ENCODE measurements around the gene RAMP3.
"Not testable (repeated sequence)": the region's sequence is repeated elsewhere in the genome, so short reads cannot be mapped to it uniquely, and the experiment has no call there.

RAMP3 gene

DNA sequence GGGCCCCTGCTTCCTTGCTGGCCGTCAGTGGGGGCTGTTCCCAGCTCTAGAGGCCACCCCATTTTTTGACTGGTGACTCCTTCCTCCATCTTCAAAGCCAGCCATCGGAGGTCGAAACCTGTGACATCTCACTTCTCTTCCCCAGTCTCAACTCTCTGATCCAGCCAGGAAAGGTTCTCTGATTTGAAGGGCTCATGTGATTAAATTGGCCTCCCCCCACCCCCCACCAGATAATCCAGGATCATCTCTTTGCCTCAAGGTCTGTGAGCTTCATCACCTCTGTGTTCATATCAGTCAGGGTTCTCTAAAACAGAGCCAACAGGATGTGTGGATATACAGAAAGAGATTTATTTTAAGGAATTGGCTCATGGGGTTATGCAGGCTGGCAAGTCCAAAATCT is 5.6 kb upstream of the RAMP3 start:
- TF ChIP-seq JUND (IDR thresholded peaks at IDR 0.05; ENCODE audit: low read depth), result no peak
- no peak for DNase-seq (ENCODE audit: low read depth in 1 of 2, low spot score in 1 of 2)
- in situ Hi-C loops (cut with HindIII; ENCODE audit: low pct_unique_long_range_greater_than_20kb, low sequenced_read_pairs), result no loop called here

DNA sequence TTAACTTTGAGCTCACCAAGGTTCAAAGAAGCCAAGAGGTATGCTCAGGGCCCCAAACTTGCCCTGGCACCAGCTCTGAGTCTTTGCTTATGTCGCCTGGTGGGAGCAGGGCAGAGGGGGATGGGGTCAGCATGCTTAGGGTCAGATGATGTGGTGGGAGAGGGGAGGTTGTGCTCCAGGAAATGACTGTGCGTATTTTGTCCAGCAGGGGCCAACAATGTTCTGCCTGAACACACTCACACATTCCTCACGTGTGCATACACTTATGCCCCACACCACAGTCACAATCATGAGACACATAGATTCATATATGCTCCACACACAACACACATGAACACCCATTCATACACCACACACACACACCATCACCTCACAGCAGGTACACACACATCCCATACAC is 4.4 kb upstream of the RAMP3 start:
- in situ Hi-C loops (cut with HindIII; ENCODE audit: low pct_unique_long_range_greater_than_20kb, low sequenced_read_pairs), result no loop called here
- no peak for TF ChIP-seq JUND (IDR thresholded peaks at IDR 0.05; ENCODE audit: low read depth)
- DNase-seq (ENCODE audit: low read depth in 1 of 2, low spot score in 1 of 2), result no peak

DNA sequence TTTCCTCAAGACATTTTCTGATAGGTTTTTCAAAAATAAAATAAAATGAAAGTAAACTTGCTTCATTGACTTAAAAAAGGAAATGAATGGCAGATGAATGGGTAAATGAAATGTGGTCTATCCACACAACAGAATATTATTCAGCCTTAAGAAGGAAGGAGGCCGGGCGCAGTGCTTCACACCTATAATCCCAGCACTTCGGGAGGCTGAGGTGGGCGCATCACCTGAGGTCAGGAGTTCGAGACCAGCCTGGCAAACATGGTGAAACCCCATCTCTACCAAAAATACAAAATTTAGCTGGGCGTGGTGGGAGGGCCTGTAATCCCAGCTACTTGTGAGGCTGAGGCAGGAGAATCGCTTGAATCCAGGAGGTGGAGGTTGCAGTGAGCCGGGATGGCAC is 3.7 kb upstream of the RAMP3 start:
- in situ Hi-C loops (cut with HindIII; ENCODE audit: low pct_unique_long_range_greater_than_20kb, low sequenced_read_pairs); DNase-seq (ENCODE audit: low read depth in 1 of 2, low spot score in 1 of 2): not testable (repeated sequence)

DNA sequence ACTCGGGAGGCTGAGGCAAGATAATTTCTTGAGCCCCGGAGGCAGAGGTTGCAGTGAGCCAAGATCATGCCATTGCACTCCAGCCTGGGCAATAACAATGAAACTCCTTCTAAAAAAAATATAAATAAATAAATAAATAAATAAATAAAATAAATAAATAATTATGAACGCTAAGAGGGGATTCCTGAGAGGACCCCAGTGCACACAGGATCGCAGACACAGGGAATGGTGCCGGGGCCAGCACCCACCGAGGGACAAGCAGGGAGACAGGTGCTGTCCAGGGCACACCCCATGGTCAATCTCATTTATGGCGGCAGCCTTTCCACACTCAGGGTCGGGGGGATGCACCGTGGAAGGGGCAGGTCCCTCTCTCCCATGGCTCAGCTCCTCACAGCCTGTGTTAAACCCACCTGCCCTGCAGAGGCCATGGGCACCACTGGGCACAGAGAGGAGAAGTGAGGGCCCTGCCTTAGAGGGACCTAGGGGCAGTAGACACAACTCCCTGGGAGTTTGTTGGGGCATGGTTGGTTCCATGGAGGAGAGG is 2.2 kb upstream of the RAMP3 start:
- no peak for TF ChIP-seq JUND (IDR thresholded peaks at IDR 0.05; ENCODE audit: low read depth)
- in situ Hi-C loops (cut with HindIII; ENCODE audit: low pct_unique_long_range_greater_than_20kb, low sequenced_read_pairs), result no loop called here
- no peak for DNase-seq (ENCODE audit: low read depth in 1 of 2, low spot score in 1 of 2)

DNA sequence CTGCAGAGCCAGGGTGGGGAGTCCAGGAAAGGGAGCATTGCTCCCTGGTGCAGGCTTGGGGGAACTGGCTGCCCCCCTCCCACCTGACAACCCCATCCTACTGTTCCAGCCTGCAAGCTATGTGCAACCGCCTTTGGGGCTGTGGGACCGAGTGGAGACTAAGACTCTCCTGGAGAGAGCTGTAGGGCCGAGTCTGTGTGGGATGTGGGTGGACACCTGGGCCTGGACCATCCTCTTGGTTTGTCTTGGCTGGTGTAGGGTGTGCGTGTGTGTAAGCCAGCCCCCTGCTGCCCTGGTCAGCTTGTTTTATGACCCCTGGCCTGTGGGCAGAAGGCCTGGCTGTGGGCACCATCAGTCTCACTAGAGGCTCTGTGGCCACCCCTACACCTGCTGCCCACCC is 1.6 kb upstream of the RAMP3 start:
- in situ Hi-C loops (cut with HindIII; ENCODE audit: low pct_unique_long_range_greater_than_20kb, low sequenced_read_pairs), result no loop called here
- no peak for TF ChIP-seq JUND (IDR thresholded peaks at IDR 0.05; ENCODE audit: low read depth)
- DNase-seq (ENCODE audit: low read depth in 1 of 2, low spot score in 1 of 2), result no peak

DNA sequence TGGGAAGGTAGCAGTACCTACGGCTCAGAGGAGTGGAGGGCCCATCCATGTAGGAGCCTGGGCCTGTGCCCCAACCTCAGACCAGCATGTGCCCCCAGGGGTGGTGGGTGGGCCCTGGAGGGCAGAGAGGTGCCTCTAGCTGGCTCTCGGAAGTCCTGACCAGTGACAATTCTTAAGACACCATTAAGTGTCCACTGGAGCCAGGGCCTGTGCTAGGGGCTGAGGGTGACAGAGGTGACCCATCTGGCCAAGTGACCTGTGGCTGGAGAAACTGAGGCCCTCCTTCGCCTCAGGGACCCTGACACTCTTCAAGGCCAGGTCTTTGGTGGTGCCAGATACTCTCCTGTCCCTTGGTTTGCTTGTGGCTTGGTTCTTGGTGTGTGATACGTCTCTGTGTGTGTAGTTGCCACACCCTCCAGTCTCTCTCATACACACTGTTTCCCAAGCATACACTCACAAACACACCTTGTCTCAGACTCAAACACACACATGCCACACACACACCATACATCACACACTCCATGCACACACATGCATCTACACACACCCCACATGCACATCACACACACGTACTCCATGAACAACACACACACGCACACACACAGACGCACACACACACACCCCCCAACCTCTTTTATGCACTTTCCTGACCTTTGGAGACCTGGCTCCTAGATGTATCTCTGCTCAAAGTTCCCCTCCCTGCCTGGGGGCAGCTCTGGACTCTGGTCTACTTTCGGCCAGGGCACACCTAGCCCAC is 897 bp upstream of the RAMP3 start:
- DNase-seq (ENCODE audit: low read depth in 1 of 2, low spot score in 1 of 2), result no peak
- no peak for TF ChIP-seq JUND (IDR thresholded peaks at IDR 0.05; ENCODE audit: low read depth)
- in situ Hi-C loops (cut with HindIII; ENCODE audit: low pct_unique_long_range_greater_than_20kb, low sequenced_read_pairs), result no loop called here

DNA sequence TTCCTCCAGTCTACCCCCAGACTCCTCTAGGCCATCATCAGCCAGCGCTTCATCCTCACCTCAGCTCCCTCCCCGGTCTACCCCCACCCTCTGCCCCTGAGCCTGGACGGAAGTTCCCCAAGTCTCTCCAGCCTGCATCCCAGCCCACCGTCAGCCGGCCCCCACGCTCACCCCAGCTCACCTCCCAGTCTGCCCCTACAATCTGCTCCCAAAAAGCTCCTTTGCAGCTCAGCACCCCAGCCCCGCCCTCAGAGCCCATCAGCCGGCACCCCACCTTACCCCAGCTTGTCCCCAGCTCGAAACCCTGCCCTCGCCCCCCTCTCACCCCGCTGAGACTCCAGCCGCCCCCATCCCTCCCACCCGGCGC is 322 bp upstream of the RAMP3 start:
- TF ChIP-seq JUND (IDR thresholded peaks at IDR 0.05; ENCODE audit: low read depth), result no peak
- in situ Hi-C loops (cut with HindIII; ENCODE audit: low pct_unique_long_range_greater_than_20kb, low sequenced_read_pairs), result no loop called here

DNA sequence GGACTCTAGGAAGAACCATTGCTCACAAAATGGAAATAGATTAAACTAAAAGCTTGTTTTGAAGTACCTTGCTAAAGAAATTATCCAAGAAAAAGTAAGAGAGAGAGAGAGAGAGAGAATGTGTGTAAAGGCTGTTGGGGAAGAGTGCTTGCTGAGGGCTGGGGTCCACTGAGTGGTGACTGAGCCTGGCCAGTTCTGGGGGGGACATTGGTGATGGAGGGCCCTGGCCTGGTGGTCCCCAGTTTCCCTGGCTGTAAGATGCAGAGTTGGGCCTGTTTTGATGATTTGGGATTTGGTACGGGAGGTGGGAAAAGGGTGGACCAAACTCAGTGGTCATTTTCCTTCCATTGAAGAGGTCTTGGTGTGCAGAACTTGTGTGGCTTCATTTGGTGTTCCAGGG is 880 bp downstream of the RAMP3 start:
- TF ChIP-seq JUND (IDR thresholded peaks at IDR 0.05; ENCODE audit: low read depth), result no peak
- in situ Hi-C loops (cut with HindIII; ENCODE audit: low pct_unique_long_range_greater_than_20kb, low sequenced_read_pairs), result no loop called here
- no peak for DNase-seq (ENCODE audit: low read depth in 1 of 2, low spot score in 1 of 2)

More for the DNA sequence above, 322 bp upstream of the RAMP3 start:
- DNase-seq (ENCODE audit: low read depth in 1 of 2, low spot score in 1 of 2), result no peak

DNA sequence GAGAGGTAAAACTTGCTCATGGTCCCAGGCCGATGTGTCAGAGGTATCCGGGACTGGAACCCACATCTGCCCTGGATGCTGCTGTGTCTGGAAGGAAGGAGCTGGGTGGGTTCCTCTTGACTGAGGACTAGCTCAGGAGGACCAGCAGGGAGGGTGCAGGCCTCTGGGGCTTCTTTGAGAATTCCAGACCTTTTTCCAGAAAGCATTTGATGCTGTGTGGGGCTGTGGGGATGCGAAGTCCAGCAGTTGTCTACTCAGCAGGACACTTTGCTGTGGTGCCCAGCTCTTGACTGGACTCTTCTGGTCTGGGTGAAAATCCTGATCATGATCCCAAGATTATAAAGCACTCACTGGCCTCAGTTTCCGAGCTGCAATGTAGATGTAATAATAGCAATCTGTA is 1.7 kb downstream of the RAMP3 start:
- in situ Hi-C loops (cut with HindIII; ENCODE audit: low pct_unique_long_range_greater_than_20kb, low sequenced_read_pairs), result no loop called here
- no peak for DNase-seq (ENCODE audit: low read depth in 1 of 2, low spot score in 1 of 2)
- TF ChIP-seq JUND (IDR thresholded peaks at IDR 0.05; ENCODE audit: low read depth), result no peak

DNA sequence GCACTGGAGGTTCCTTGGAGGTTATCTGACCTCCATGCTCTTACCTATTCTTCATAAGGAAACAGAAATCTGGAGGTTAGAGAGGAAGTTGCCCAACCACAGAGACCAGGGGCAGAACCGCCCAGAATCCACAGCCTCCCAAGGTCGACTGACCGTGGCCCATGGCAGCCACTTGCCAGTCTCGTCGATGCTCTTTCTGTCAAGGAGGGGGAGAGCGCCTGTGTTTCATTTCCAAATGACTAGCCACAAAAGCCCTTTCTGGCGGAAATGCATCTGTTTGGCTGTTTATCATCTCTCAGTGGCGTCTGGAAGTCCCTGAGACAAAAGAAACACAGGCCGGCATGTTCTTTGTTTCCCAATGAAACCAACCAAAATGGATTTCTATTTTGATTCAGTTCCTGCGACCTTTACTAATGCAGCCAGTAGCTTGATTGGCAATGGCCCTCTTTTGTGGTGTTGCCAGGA is 2.9 kb downstream of the RAMP3 start:
- TF ChIP-seq JUND (IDR thresholded peaks at IDR 0.05; ENCODE audit: low read depth), result no peak
- in situ Hi-C loops (cut with HindIII; ENCODE audit: low pct_unique_long_range_greater_than_20kb, low sequenced_read_pairs), result no loop called here
- no peak for DNase-seq (ENCODE audit: low read depth in 1 of 2, low spot score in 1 of 2)

DNA sequence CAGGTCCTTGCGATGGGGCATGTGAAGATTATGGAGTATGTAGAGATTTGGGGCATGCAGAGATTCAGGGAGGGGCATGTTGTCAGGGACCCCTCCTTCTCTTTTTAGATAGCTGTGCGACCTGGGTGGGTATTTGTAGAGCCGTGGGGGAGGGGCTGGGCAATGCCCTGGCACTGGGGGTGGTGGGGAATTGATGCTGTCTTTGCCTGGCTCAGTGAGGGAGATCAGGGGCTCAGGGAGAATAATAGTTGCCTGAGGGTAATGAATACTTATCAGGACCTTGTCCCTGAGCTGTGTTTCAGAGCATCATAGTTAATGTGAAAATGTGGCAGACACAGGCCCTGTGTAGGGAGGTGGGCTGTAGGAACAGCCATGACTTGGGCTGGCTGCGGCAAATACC is 3.5 kb downstream of the RAMP3 start:
- TF ChIP-seq JUND (IDR thresholded peaks at IDR 0.05; ENCODE audit: low read depth), result no peak
- no peak for DNase-seq (ENCODE audit: low read depth in 1 of 2, low spot score in 1 of 2)
- in situ Hi-C loops (cut with HindIII; ENCODE audit: low pct_unique_long_range_greater_than_20kb, low sequenced_read_pairs), result no loop called here

DNA sequence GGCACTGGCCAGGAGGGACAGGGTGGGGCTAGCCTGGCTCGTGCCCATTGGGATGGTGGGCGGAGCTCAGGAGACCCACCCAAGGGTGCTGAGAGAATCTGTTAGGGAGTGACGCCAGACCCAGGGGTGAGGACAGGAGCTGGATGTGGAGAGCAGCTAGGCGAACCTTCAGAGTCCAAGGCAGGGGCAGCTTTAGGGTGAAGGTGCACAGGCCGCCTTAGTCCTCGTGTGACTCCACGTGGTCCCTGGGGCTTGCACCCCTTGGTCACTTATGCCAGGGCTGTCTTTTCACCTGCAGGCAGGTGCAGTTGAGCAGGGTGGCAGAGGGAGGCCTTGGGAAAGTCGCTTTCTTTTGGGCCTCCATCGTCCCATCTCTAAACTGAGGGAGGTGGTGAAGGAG is 4.3 kb downstream of the RAMP3 start:
- DNase-seq (ENCODE audit: low read depth in 1 of 2, low spot score in 1 of 2), result no peak
- in situ Hi-C loops (cut with HindIII; ENCODE audit: low pct_unique_long_range_greater_than_20kb, low sequenced_read_pairs), result no loop called here
- TF ChIP-seq JUND (IDR thresholded peaks at IDR 0.05; ENCODE audit: low read depth), result no peak

DNA sequence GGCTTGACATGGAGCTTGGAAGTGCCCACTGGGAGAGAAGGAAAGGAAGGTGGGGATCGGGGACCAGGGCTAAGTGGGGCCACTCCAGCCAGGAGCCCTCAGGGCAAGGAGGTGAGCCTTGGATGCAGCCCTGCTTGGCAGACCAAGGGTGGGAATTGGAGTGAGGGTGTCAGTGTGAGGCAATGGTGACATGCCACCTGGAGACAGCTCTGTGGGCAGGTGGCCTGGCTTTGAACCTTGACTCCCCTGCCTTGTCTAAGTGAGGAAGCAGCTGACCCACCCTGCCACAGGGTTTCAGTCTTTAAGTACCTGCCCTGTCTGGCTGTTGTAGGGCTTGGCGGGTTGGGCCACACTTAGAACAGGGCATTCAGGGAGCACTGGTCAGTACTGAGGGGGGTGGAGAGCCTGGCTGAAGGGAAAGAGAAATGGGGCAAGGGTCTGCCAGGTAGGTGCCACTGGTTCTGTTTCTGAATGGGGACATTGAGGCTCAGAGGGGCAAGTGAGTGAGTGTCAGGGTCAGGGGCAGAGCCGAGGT is 4.8 kb downstream of the RAMP3 start:
- in situ Hi-C loops (cut with HindIII; ENCODE audit: low pct_unique_long_range_greater_than_20kb, low sequenced_read_pairs), result no loop called here

More for the DNA sequence above, 4.8 kb downstream of the RAMP3 start:
- no peak for DNase-seq (ENCODE audit: low read depth in 1 of 2, low spot score in 1 of 2)
- no peak for TF ChIP-seq JUND (IDR thresholded peaks at IDR 0.05; ENCODE audit: low read depth)
